Sigmoid colon (tissue), 3 donors: Measurements from ENCODE around the gene CNTNAP1.

ENCODE experiments used
- POLR2A ChIP-seq, 2 donors: fragments of 450-650 bp; IDR thresholded peaks; one replicate each; pipeline ENCODE4 v1.6.1; 2016; ENCODE audit warnings: antibody characterized with exemption in 2 of 2, mild to moderate bottlenecking in 2 of 2, moderate library complexity in 2 of 2
- TF ChIP-seq, protein P1 (sequence below), 4 experiments: fragments of 450-650 bp in 3 of 4; fragments of 200-600 bp in 1 of 4; IDR thresholded peaks; one replicate each; pipeline ENCODE4 v1.5.1; 2016 to 2019; ENCODE audit warnings: antibody characterized with exemption in 4 of 4, mild to moderate bottlenecking in 3 of 4, moderate library complexity in 2 of 4

DNA sequence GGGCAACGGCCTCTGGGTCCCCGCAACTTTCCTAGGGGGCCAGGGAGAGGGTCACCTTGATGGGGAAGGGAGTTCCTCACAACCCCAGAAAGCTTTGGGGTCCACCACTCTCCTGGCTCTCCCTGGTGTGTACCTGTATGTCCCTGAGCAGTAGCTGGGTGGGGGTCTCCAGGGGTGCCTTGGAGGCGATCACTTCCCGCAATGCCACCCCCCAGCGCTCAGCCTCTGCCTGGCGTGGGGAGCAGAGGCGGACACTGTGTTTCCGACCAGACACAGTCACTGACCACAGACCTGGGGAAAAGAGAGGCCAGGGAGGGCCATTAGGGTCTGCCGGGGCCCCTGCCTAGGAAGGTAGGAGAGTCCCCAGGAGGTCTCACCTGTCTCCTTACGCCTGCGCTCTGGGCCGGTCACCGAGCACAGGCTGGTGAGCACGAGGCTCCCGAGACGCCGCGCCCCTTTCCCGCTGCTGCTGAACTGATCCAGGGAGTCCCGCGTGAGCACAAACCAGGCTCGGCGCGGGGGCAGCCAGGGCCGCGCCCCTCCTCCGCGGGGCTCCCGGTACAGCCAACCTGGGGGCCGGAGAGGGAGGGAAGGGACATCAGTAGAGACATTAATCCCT is 9.0 kb upstream of the CNTNAP1 start:
- TF ChIP-seq, protein P1, sequence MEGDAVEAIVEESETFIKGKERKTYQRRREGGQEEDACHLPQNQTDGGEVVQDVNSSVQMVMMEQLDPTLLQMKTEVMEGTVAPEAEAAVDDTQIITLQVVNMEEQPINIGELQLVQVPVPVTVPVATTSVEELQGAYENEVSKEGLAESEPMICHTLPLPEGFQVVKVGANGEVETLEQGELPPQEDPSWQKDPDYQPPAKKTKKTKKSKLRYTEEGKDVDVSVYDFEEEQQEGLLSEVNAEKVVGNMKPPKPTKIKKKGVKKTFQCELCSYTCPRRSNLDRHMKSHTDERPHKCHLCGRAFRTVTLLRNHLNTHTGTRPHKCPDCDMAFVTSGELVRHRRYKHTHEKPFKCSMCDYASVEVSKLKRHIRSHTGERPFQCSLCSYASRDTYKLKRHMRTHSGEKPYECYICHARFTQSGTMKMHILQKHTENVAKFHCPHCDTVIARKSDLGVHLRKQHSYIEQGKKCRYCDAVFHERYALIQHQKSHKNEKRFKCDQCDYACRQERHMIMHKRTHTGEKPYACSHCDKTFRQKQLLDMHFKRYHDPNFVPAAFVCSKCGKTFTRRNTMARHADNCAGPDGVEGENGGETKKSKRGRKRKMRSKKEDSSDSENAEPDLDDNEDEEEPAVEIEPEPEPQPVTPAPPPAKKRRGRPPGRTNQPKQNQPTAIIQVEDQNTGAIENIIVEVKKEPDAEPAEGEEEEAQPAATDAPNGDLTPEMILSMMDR (IDR thresholded peaks at IDR 0.05): no peak
- TF ChIP-seq POLR2A (IDR thresholded peaks at IDR 0.05): no peak
